GM21528 (cell line): ENCODE measurements around the gene EFCAB6.

Experiments used
- ATAC-seq: cut with Tn5 transposase; IDR thresholded peaks from one replicate; pipeline ENCODE4 v1.9.1; 2021; ENCODE audit warnings: mild to moderate bottlenecking, moderate library complexity; ENCODE audit not compliant: unreplicated experiment, low FRiP score

EFCAB6 gene, protein sequence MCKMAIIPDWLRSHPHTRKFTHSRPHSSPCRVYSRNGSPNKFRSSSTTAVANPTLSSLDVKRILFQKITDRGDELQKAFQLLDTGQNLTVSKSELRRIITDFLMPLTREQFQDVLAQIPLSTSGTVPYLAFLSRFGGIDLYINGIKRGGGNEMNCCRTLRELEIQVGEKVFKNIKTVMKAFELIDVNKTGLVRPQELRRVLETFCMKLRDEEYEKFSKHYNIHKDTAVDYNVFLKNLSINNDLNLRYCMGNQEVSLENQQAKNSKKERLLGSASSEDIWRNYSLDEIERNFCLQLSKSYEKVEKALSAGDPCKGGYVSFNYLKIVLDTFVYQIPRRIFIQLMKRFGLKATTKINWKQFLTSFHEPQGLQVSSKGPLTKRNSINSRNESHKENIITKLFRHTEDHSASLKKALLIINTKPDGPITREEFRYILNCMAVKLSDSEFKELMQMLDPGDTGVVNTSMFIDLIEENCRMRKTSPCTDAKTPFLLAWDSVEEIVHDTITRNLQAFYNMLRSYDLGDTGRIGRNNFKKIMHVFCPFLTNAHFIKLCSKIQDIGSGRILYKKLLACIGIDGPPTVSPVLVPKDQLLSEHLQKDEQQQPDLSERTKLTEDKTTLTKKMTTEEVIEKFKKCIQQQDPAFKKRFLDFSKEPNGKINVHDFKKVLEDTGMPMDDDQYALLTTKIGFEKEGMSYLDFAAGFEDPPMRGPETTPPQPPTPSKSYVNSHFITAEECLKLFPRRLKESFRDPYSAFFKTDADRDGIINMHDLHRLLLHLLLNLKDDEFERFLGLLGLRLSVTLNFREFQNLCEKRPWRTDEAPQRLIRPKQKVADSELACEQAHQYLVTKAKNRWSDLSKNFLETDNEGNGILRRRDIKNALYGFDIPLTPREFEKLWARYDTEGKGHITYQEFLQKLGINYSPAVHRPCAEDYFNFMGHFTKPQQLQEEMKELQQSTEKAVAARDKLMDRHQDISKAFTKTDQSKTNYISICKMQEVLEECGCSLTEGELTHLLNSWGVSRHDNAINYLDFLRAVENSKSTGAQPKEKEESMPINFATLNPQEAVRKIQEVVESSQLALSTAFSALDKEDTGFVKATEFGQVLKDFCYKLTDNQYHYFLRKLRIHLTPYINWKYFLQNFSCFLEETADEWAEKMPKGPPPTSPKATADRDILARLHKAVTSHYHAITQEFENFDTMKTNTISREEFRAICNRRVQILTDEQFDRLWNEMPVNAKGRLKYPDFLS (N-terminal part only)

DNA sequence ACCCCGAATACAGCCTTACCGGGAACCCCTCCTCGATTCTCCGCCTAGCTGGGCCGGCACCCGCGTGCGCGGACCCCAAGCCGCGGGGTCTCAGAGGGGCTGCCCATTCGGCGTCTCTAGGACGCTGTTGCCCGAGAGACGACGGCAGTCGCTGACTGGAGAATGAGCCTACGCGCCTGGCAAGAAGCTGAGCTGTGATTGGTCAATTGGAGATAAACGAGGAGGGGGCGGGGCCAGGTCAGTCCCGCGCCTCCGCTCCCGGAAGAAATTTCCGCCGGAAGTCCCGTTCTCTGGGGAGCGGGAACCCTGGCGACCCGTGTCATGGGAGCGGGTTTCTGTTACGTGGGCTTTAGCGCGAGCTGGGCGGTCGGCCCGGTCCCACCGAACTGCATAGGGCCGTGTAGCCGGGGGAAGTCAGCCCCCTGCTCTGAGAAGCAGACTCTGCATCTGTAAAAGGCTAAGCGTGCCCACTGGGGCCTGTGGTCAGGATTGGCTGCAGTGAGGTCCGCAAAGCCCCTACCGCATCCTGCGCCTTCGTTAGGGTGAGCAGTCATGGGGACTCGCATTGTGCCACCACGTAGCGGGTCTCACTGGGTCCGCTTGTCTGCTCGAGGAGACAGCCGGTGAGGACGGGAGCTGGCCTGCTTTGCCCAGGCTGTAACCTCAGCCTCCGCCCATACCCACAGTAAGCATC, at the start of gene EFCAB6:
EFCAB6 (minus strand) TSS at position 157 of the 694 bp plus-strand sequence. CDS start 29,987 bp downstream, outside the sequence.
- peak; percentile 87 for ATAC-seq

DNA sequence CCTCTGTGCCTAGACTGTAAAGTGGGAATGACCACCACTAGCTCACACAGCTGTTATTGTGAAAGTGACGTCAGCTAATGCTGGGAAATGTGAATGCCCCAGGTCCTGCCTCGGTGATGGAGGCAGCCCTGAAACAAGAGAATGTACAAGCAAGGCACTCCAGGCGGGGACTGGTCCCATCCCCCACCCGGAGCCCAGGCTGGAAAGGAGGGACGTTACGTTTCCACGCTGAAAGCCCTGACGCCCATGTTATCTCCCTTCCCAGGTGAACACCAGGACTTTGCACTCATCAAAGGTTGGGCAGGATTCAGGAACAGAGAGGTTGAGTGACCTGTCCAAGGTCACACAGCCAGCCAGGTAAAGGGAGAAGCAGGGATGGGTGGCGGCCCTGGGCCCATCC, 49.4 kb upstream of the EFCAB6 start:
- ATAC-seq: no peak

DNA sequence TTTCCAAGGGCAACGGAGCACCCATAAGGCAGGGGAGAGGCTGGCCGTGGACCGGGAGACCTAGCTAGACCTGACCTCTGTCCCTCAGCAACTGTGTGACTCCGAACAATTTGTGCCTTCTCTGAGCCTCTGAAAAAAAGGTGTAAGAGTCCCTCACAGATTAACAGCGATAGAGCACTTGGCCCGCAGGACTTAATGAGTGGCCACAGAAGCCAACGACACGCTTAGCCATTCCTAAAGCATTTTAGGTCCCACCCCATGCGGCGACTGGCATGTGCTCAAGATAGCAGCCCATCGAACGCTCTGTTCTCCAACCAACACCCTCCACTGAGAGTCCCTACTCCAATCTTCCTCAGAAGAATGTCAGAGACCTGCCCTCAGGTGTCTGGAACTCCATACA, 48.7 kb upstream of the EFCAB6 start:
- ATAC-seq: no peak

DNA sequence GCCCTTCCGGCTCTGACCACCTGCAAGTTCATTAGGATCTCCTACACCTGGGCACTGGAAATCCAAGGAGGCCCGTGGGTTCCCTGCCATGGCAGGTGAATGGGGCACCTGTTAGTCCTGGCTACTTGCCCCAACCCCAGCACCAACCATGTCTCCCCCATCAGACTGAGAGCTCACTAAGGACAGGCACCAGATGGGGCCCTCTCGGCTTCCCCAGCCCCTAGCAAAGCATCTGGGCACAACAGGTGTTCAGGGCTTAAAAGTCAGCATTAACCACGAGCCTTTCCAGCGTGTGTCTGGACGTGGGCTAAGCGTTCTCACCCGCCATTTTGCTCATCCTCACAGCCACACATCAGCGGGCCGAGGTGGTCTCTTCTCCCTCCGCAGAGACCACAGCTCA, 48.0 kb upstream of the EFCAB6 start:
- no peak for ATAC-seq

DNA sequence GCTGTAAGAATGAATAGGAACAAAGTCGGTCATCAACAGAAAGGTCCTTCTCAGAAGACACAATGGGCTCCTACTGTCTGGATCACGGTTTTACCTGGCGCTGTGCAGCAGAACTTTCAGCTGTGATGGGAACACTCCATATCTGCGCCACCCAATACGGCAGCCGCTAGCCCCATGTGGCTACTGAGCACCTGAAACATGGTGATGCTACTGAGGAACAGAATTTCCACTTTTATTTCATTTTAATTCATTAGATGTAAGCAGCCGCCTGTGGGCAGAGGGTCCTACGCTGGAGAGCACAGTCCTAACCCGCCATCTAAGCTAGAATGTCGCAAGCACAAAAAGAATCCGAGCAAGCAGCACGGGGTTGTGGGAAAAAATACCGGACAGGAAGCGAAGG, 47.5 kb upstream of the EFCAB6 start:
- ATAC-seq: no peak

DNA sequence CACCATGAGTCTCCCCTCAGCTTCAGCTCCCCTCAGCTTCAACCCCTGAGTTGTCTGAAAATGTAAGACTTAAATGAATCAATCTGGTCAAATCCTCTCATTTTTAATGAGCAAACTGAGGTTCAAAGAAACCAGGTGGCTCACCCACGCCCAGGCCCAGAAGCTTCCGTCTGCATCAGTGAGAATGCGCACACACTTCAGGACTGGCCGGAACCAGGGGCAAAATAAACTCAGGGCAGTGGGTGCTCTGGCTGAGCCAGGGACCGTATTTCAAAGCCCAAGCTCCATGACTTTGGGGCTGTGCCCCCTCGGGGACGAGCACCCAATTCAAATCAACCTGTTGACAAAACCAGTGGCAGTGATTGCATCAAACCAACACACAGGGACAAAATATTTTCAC, 47.1 kb upstream of the EFCAB6 start:
- no peak for ATAC-seq

DNA sequence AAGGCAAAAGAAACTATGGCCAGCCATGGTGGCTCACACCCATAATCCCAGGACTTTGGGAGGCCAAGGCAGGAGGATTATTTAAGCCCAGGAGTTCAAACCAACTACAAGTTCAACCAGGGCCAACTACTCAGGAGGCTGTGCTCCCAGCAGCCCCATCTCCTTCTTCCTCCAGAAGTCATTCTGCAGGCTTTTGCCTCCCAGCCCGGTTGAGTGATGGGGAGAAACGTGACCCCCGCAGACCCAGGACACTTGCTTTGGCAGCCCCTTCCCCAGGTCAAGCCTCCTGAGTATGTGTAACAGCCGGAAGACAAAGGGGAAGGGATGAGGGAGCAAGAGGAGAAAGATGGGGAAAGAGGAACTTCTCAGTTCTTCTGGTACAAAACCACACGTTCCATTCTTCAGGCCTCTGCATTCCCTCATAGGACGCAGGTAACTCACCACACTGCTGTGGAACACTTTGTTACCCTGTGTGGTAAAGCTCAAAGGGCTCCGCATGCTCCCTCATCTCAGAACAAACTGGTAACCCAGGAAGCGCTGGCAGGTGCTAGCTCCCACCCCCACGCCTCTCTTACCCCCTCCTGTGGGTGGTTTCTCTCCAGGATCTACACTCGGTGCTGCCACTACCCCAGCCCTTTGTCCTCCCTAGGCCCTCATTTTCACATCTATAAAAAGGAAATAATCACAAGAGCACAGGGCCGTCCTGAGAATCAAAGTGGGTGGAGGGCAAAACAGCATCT, 46.2 kb upstream of the EFCAB6 start:
- ATAC-seq: no peak

DNA sequence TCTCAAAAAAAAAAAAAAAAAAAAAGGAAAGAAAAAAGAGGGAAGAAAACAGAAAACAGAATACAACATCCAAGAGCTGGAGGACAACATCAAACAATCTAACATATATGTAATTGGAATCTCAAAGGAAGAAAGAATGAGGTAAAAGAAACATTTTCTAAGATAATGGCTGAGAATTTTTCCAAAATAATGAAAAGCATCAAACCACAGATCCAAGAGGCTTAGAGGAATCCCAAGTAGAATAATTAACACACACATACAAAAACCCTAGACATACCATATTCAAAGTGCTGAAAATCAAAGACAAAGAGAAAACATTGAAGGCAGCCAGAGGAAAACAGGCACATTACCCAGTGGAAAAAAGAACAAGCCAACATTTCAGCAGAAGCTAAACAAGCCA, 45.3 kb upstream of the EFCAB6 start:
- no peak for ATAC-seq

DNA sequence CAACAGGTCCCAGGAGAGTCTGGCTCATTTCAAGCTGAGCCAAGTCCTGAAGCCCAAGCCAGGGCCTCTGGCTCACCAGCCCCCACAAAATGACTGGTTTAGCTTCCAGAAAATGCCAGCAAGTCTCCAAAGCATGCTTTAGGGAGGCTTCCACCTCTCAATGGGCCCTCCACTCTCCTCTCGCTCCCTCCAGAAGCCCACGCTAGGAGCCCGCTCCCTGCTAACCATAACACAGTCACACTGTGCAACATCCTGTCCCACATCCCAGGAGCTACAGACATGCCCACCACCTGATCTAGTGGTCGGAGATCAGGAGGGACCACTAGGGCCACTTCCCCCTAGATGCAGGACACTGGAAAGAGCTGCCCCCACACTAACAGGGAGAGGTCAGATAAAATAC, 43.3 kb upstream of the EFCAB6 start:
- no peak for ATAC-seq

DNA sequence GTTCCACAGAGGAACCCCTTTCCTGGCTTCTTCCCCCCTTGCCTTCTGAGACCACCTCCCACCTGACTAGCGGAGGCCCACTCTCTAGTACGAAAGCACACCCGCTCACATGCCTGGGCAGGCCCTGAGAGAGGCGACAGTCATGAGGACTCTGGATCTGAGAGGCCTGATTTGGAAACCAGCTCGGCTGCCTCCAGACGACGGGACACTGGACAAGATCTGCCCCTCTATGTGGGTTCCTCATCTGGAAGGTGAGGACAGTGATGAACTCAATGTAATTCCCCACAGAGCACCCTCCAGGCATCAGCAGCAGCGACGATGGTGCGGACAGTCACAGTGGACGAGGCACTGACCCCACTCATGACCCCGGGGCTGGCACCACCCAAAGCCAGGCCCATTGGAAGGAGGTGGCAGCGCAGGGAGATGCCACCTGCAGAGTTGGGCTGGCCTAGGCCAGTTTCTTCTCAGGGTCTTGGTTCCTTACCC, 42.7 kb upstream of the EFCAB6 start:
- no peak for ATAC-seq

DNA sequence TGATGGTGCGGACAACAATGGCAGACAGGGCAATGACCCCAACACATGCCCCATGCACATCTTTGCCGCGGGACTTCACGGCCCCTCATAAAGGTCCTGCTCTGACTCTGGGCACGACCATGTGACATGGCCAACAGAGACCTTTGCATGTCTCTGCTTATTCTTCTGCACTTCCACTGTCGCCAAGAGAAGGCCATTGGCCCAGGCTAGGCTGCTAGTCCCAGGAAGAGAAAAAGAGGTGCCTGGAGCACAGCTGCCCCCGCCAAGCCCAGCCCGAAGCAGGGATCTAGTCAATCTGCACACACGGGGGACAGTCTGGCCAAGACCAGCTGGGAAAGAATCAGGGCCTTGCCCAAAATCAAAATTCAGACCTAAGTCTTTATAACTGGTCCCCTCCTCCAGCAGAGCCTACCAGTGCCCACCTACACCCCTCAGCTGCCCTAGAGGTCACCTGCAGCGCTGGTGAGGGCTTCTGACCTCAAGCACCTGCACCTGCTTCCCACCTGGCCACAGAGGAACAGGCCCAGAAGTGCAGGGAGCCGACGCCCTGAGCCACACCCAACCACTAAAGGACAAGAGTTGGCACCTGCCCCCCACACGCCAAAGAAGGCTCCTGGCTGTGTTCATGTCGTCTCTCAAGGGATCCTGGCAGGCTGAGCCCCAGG, 42.1 kb upstream of the EFCAB6 start:
- no peak for ATAC-seq

DNA sequence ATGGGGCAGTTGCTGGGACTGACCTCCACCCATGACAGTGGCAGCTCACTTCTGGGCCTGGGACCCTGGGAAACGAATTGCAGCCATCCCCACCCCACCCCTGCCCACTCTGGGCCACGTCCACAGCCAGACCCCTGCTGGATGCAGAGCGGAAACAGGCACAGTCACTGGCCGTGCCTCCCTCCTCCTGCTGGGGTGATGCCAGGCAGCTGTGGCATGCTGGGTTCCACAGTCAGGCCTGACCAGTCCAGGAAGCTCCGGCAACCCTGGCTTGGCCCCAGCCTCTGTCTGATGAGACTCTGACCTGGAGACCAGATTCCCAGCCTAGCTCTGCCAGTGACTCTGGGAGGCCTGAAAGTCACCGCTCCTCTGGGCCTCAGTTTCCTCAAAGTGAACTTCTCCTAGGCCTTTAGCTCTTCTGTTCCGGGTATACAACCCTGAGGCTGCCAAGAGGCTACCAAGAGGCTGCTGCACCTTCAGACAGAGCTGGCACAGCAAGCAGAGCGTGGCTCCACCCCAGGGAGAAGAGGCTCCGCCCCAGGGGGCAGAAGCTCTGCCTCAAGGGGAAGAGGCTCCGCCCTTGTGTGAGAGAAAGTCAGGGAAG, 41.3 kb upstream of the EFCAB6 start:
- ATAC-seq: no peak

DNA sequence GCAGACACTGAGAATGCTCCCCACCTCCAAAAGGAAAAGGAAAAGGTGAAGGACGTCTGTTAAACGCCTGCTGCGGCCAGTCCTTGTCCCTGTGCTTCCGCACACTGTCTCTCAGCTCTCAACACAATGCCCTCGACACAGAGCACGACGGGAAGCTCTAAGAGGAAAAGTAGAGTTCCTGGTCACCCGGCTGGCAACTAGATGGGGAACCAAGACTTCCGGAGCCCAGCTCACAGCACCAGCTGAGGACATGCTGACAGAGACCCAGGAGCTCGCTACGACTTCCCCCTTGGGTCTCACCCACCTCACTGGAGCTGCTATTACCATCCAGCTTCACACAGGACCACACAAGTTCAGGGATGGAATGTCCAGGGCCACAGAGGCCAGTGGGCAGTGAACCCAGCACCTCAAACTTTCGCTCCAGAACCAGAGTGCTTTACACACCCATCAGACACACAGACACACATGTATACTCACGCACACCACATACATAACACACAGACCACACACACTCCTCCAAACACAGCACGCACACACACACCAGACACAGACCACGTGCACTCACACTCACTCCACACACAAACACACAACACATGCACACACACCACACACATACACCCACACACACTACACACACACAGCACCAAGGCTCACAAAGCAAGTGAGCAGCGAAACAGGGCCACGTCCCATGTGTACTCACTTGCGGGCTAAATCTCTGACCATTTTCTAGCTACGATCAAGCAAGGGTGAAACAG, 40.6 kb upstream of the EFCAB6 start:
- ATAC-seq: no peak

DNA sequence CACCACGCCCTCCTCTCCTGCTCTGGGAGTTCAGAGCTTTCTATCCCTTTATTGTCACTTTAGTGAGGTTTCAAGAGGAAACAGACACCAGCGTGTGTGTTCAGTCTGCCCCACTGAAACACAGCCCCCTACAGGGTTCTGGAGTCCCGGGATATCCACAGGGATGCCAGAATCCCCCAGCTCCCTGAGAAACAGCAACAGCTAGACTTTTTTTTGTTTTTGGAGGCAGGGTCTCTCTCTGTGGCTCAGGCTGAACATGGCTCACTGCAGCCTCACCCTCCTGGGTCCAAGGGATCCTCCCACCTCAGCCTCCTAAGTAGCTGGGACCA, 39.8 kb upstream of the EFCAB6 start:
- ATAC-seq: no peak

DNA sequence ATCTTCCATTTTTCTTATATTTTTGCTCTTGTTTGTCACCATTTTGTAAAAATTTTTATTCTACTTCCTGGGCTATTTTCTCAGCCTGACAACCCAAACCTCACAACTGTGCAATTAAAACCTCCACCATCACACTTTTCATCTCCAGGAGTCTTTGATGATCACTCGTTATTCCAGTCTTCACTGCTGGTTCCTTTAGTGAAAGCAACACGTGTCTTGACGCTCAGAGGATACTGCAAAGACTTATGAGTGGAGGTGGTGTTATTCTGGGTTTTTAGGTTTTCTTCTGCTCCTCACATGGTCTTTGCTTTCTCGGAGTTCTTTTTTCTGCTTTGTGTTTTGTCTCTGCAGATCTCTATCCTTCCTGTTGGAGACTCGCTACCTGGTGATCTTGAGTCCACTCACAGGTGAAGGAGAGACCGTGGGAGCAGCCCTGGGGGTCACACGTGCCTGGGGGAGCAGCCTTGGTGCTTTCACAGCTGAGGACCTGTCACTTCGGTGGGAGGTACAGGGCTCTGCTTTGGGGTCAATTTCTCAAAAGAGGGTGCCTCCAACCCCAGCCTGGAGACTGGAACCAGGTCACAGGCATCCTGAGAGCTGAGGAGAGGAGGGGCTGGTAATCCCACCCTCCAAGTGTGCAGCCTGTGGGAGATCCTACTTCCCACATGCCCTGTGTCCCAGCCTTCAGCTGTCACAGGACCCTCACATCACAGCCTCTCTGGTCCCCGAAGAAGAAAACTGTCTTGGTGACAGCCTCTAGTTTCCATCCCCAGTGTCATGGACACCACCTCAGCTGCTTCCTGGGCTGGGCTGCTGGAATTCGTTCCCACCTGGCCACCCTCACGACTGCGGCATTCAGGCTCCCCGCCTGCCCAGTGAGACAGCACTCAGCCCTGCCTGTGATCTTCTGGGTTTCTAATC, 39.2 kb upstream of the EFCAB6 start:
- no peak for ATAC-seq

DNA sequence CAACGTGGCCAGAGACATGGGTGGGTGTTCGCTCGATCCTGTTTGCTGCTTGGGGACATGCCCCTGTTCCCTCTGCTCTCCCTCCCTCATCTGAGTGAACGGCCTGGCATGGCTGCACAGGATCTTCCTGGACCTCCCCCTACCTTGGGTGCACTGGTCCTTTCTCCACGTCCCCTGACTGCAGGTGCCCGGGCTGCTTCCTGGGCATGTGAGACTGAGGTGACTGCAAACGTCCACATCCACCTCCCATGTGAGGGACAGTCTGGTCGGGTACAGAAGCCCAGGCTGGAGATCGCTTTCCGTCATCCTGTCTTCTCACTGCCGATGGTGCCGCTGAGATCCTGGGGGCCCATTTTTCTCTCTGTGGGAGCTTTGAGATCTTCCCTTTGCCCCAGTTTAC, 38.4 kb upstream of the EFCAB6 start:
- no peak for ATAC-seq

DNA sequence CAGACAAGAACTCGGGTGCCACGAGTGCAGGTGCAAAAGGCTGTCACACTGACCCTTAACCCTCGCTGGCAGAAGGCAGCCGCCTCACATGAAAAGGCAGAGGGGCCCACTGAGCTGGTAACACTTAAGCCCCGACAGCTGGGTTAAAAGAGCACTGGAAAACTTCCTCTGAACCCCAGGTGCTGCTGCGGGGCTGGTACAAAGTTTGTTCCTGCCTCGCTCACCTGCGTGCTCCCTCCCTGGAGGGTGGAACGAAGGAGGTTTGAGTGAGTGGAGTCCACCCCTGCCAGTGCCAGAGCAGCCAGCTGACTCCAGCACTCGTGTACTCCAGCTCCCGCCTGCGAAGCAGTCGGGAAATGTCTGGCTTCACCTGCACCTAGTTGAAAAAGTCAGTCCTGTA, 37.6 kb upstream of the EFCAB6 start:
- ATAC-seq: no peak
